GM12878 (cell line): ENCODE results near the gene TBC1D25. TPM values are rescaled to one million over a fixed set of nuclear protein-coding genes. Genes with fewer than 3 reads are reported as not detected.

ENCODE experiments used
- BACH1 ChIP-seq: fragments of 450-650 bp; IDR thresholded peaks from 2 replicates; pipeline ENCODE4 v1.6.1; 2017; ENCODE audit warnings: mild to moderate bottlenecking, borderline replicate concordance
- BMI1 ChIP-seq: fragments of 450-650 bp; IDR thresholded peaks from 2 replicates; pipeline ENCODE4 v1.6.1; 2016; ENCODE audit warnings: mild to moderate bottlenecking, moderate library complexity, borderline replicate concordance
- CBFB ChIP-seq: IDR thresholded peaks from 2 replicates; pipeline ENCODE4 v1.6.1; 2016; ENCODE audit warnings: antibody characterized with exemption, low read depth
- CHD1 ChIP-seq: IDR thresholded peaks from 2 replicates; pipeline ENCODE4 v1.6.1; 2012; ENCODE audit warnings: low read depth, low read length, improper control_type of control experiment
- CHD2 ChIP-seq: IDR thresholded peaks from 2 replicates; pipeline ENCODE4 v1.6.1; 2011; ENCODE audit warnings: low read depth, low read length, improper control_type of control experiment, borderline replicate concordance
- ELK1 ChIP-seq: IDR thresholded peaks from 2 replicates; pipeline ENCODE4 v1.6.1; 2012; ENCODE audit warnings: low read depth, low read length, improper control_type of control experiment
- ETV6 ChIP-seq, 2 experiments: fragments of 450-650 bp in 1 of 2; IDR thresholded peaks in 1 of 2; conservative IDR thresholded peaks in 1 of 2; 2 replicates each; pipeline ENCODE4 v1.6.1; 2014; ENCODE audit warnings: antibody characterized with exemption in 1 of 2, borderline replicate concordance in 1 of 2, low read depth in 1 of 2, mild to moderate bottlenecking in 1 of 2, moderate library complexity in 1 of 2
- GATAD2B ChIP-seq: fragments of 450-650 bp; conservative IDR thresholded peaks from 2 replicates; pipeline ENCODE4 v1.6.1; 2017; ENCODE audit warnings: low read depth, mild to moderate bottlenecking, moderate library complexity
- HDGF ChIP-seq: fragments of 450-650 bp; IDR thresholded peaks from 2 replicates; pipeline ENCODE4 v1.6.1; 2016; ENCODE audit warnings: antibody characterized with exemption
- HSF1 ChIP-seq: fragments of 150-350 bp; IDR thresholded peaks from 2 replicates; pipeline ENCODE4 v1.6.1; 2014; ENCODE audit warnings: mild to moderate bottlenecking, low read depth, low read length
- IRF4 ChIP-seq: IDR thresholded peaks from 2 replicates; pipeline ENCODE4 v1.6.1; 2011; ENCODE audit warnings: low read depth, low read length
- JUNB ChIP-seq: IDR thresholded peaks from 2 replicates; pipeline ENCODE4 v1.6.1; 2016; ENCODE audit warnings: antibody characterized with exemption, mild to moderate bottlenecking
- KDM1A ChIP-seq: fragments of 200-600 bp; sonication (generic); IDR thresholded peaks from 2 replicates; pipeline ENCODE4 v1.6.1; 2016; ENCODE audit warnings: borderline replicate concordance
- MEF2A ChIP-seq: IDR thresholded peaks from 2 replicates; pipeline ENCODE4 v1.6.1; 2011; ENCODE audit warnings: low read depth, mild to moderate bottlenecking, low read length, moderate library complexity; ENCODE audit not compliant: insufficient read depth
- NFYB ChIP-seq: IDR thresholded peaks from 2 replicates; pipeline ENCODE4 v1.6.1; 2011; ENCODE audit warnings: low read depth, mild to moderate bottlenecking, low read length, improper control_type of control experiment, moderate library complexity; ENCODE audit not compliant: insufficient read depth
- NRF1 ChIP-seq: conservative IDR thresholded peaks from 2 replicates; pipeline ENCODE4 v1.6.1; 2011; ENCODE audit warnings: mild to moderate bottlenecking, low read depth, low read length, improper control_type of control experiment
- POLR2AphosphoS2 ChIP-seq: IDR thresholded peaks from 2 replicates; pipeline ENCODE4 v1.6.1; 2011; ENCODE audit warnings: low read depth, mild to moderate bottlenecking, low read length, improper control_type of control experiment, moderate library complexity
- RB1 ChIP-seq: fragments of 450-650 bp; formaldehyde crosslinking; IDR thresholded peaks from 2 replicates; pipeline ENCODE4 v1.6.1; 2017; ENCODE audit warnings: mild to moderate bottlenecking, borderline replicate concordance
- SIN3A ChIP-seq: IDR thresholded peaks from 2 replicates; pipeline ENCODE4 v1.6.1; 2012; ENCODE audit warnings: low read depth, low read length, improper control_type of control experiment
- SREBF2 ChIP-seq: IDR thresholded peaks from 2 replicates; pipeline ENCODE4 v1.6.1; 2012; ENCODE audit warnings: mild to moderate bottlenecking, low read length
- SUPT20H ChIP-seq: IDR thresholded peaks from 2 replicates; pipeline ENCODE4 v1.6.1; 2011; ENCODE audit warnings: low read depth, mild to moderate bottlenecking, low read length, moderate library complexity, borderline replicate concordance; ENCODE audit not compliant: control insufficient read depth
- TCF7 ChIP-seq: IDR thresholded peaks from 2 replicates; pipeline ENCODE4 v1.6.1; 2014; ENCODE audit warnings: antibody characterized with exemption, borderline replicate concordance
- ZBED1 ChIP-seq: IDR thresholded peaks from 2 replicates; pipeline ENCODE4 v1.6.1; 2016; ENCODE audit warnings: borderline replicate concordance
- ZNF217 ChIP-seq: fragments of 450-650 bp; IDR thresholded peaks from 2 replicates; pipeline ENCODE4 v1.6.1; 2017; ENCODE audit warnings: antibody characterized with exemption, mild to moderate bottlenecking
- ZNF24 ChIP-seq: fragments of 450-650 bp; IDR thresholded peaks from 2 replicates; pipeline ENCODE4 v1.6.1; 2017; ENCODE audit warnings: antibody characterized with exemption, mild to moderate bottlenecking
- ZNF384 ChIP-seq: IDR thresholded peaks from 2 replicates; pipeline ENCODE4 v1.6.1; 2012; ENCODE audit warnings: low read depth, mild to moderate bottlenecking, low read length, improper control_type of control experiment, borderline replicate concordance
- ZZZ3 ChIP-seq: IDR thresholded peaks from 2 replicates; pipeline ENCODE4 v1.6.1; 2011; ENCODE audit warnings: low read depth; ENCODE audit not compliant: control insufficient read depth, insufficient read length
- polyA plus RNA-seq, 11 experiments: library from polyadenylated mRNA; depleted of rRNA in 4 of 11; unstranded in 6 of 11; stranded (reverse) in 5 of 11; fragments of >200 nt; fragmentation: Nextera tagmentation in 4 of 11; fragmentation: Illumina TruSeq in 1 of 11; extraction: Ambion mirVana in 4 of 11; extraction: Trizol in 1 of 11; gene quantifications; 1 replicate in 1 of 11; 2 replicates in 10 of 11; pipeline versions ENCODE4 v1.2.1 to v1.2.3, GENCODE V29; 2011 to 2016; ENCODE audit warnings: inconsistent platforms in 2 of 11, missing spikeins in 2 of 11, low read depth in 1 of 11
- total RNA-seq, 4 experiments: library from RNA; depleted of rRNA in 3 of 4; stranded (reverse); fragments of >200 nt in 3 of 4; fragmentation: Illumina TruSeq in 1 of 4; extraction: Trizol in 1 of 4; gene quantifications; 2 replicates each; pipeline versions ENCODE4 v1.2.1 to v1.2.3, GENCODE V29; 2013 to 2021
- TF ChIP-seq, protein P1 (sequence below): fragments of 450-650 bp; IDR thresholded peaks from 2 replicates; pipeline ENCODE4 v1.6.1; 2017; ENCODE audit warnings: mild to moderate bottlenecking, low read depth, inconsistent platforms; ENCODE audit not compliant: poor library complexity, severe bottlenecking
- TF ChIP-seq, protein P2 (sequence below): IDR thresholded peaks from 2 replicates; pipeline ENCODE4 v1.6.1; 2011; ENCODE audit warnings: low read depth, mild to moderate bottlenecking, low read length, moderate library complexity, borderline replicate concordance; ENCODE audit errors: extremely low read depth

TBC1D25 gene
- total and polyA plus RNA-seq, 10 of the 15 experiments (the other 5 are each of a cell fraction or from before 2014, with no cell fraction given) = 0.79 to 17.3 (median 10.0) TPM

DNA sequence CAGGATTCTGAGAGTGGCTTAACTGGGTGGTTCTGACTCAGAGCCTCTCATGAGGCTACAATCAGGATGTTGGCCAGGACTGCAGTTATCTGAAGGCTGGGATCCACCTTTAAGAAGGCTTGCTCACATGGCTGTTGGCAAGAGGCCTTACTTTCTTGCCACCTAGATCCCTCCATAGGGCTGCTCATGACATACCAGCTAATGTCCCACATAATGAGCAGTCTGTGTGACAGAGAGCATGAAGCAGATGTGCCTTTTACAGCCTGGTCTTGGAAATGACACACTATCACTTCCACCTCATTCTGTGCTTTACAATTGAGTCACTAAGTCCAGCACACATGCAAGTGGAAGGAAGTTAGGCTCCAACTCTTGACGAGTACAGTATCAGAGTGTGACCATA, 30.4 kb downstream of the TBC1D25 start (continued):
- TF ChIP-seq SUPT20H (no peak), SIN3A (no peak), NFYB (no peak), MEF2A (no peak), HDGF (no peak), ETV6 (conservative IDR thresholded peaks at IDR 0.05 in 1 of 2, IDR thresholded peaks at IDR 0.05 in 1 of 2; ENCODE audit: borderline replicate concordance in 1 of 2, low read depth in 1 of 2) (peak in 1 of 2 experiments; percentile 88; a peak in 2 of 4 replicates), CHD1 (no peak), CHD2 (no peak), RB1 (no peak), ZZZ3 (no peak), NRF1 (no peak), JUNB (peak; percentile 92), TCF7 (no peak), ZNF217 (no peak), CBFB (no peak), ZNF384 (no peak), ELK1 (no peak), ZNF24 (no peak), BMI1 (no peak), ZBED1 (no peak), POLR2AphosphoS2 (no peak), GATAD2B (no peak), IRF4 (peak; percentile 84), SREBF2 (no peak), BACH1 (no peak), KDM1A (no peak), HSF1 (no peak)
- TF ChIP-seq, protein P1, sequence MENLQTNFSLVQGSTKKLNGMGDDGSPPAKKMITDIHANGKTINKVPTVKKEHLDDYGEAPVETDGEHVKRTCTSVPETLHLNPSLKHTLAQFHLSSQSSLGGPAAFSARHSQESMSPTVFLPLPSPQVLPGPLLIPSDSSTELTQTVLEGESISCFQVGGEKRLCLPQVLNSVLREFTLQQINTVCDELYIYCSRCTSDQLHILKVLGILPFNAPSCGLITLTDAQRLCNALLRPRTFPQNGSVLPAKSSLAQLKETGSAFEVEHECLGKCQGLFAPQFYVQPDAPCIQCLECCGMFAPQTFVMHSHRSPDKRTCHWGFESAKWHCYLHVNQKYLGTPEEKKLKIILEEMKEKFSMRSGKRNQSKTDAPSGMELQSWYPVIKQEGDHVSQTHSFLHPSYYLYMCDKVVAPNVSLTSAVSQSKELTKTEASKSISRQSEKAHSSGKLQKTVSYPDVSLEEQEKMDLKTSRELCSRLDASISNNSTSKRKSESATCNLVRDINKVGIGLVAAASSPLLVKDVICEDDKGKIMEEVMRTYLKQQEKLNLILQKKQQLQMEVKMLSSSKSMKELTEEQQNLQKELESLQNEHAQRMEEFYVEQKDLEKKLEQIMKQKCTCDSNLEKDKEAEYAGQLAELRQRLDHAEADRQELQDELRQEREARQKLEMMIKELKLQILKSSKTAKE = no peak
- TF ChIP-seq, protein P2, sequence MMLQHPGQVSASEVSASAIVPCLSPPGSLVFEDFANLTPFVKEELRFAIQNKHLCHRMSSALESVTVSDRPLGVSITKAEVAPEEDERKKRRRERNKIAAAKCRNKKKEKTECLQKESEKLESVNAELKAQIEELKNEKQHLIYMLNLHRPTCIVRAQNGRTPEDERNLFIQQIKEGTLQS = no peak
